HepG2 (cell line): ENCODE data around the gene CFAP90. TPM values are rescaled to one million over a fixed set of nuclear protein-coding genes. Genes with fewer than 3 reads are reported as not detected.

Experiments used
- ATAC-seq: fragments of 200-7000 bp; cut with Tn5 transposase; 3 replicates; pipeline ENCODE4 v1.9.1; 2020; ENCODE audit warnings: mild to moderate bottlenecking, moderate library complexity
- BruUV-seq: library from RNA; stranded (reverse); fragments of 400-500 nt; replicated peaks from 2 replicates; lab custom pipeline; 2021; lab: Mats Ljungman, UMichigan
- CTCF ChIA-PET: fragments of 300-600 bp; formaldehyde crosslinking; extraction: SDS; loops from one replicate; lab custom pipeline; 2021; ENCODE audit warnings: low total read pairs, inconsistent platforms, low intra/inter-chr PET ratio; lab: Yijun Ruan, JAX
- POLR2A ChIA-PET: fragments of 350-600 bp; sonication (Branson Sonifier 250); formaldehyde crosslinking; loops from one replicate; lab custom pipeline; 2020; ENCODE audit warnings: antibody characterized with exemption, inconsistent platforms; lab: Yijun Ruan, JAX
- DNase-seq: peaks from one replicate; pipeline ENCODE4 v3.0.0-alpha.2; 2015; ENCODE audit warnings: low spot score
- FAIRE-seq: peaks from 3 replicates; lab custom pipeline; 2011; peaks lifted over from hg19 to GRCh38; lab: Jason Lieb, UNC
- H2AFZ ChIP-seq: one replicate; pipeline ENCODE4 v1.6.1; 2011; ENCODE audit warnings: low read length, inconsistent platforms
- H3K27ac ChIP-seq: fragments of 300-600 bp; 3 replicates; pipeline ENCODE4 v1.8.0; 2011; ENCODE audit warnings: mixed run types, mild to moderate bottlenecking, mixed read lengths, low read length, inconsistent platforms; ENCODE audit not compliant: insufficient read depth; ENCODE audit errors: extremely low read length
- H3K27me3 ChIP-seq, 2 experiments: fragments of 200-600 bp in 1 of 2; 2 replicates in 1 of 2; 3 replicates in 1 of 2; pipeline versions ENCODE4 v1.6.0 to v1.8.0; 2011; ENCODE audit warnings: low read length in 2 of 2, mild to moderate bottlenecking in 2 of 2, moderate library complexity in 2 of 2, inconsistent platforms in 1 of 2; ENCODE audit not compliant: insufficient read depth in 2 of 2, control insufficient read depth in 1 of 2
- H3K36me3 ChIP-seq, 2 experiments: fragments of 200-600 bp in 1 of 2; replicated peaks in 1 of 2; 2 replicates in 1 of 2; 3 replicates in 1 of 2; pipeline versions ENCODE4 v1.5.1 to v1.8.0; 2011; ENCODE audit warnings: low read length in 2 of 2, inconsistent platforms in 1 of 2; ENCODE audit not compliant: insufficient read depth in 2 of 2, control insufficient read depth in 1 of 2
- H3K4me1 ChIP-seq: 2 replicates; pipeline ENCODE4 v1.5.1; 2012; ENCODE audit warnings: low read length, inconsistent platforms; ENCODE audit not compliant: insufficient read depth
- H3K4me2 ChIP-seq: 2 replicates; pipeline ENCODE4 v1.6.0; 2011; ENCODE audit warnings: low read depth, low read length, inconsistent platforms
- H3K4me3 ChIP-seq, 3 experiments: fragments of 200-600 bp in 1 of 3; sonication (generic), shearing (Covaris generic) in 1 of 3; replicated peaks in 1 of 3; 2 replicates each; pipeline ENCODE4 v1.5.1; 2011 to 2016; ENCODE audit warnings: low read length in 3 of 3, inconsistent platforms in 2 of 3, low read depth in 2 of 3, mild to moderate bottlenecking in 2 of 3, control low read depth in 1 of 3, mixed read lengths in 1 of 3; ENCODE audit not compliant: insufficient read depth in 1 of 3
- H3K79me2 ChIP-seq: one replicate; pipeline ENCODE4 v1.6.1; 2011; ENCODE audit warnings: low read length, inconsistent platforms; ENCODE audit not compliant: insufficient read depth
- H3K9ac ChIP-seq: 2 replicates; pipeline ENCODE4 v1.6.0; 2011; ENCODE audit warnings: mild to moderate bottlenecking, low read depth, low read length, inconsistent platforms; ENCODE audit not compliant: insufficient read depth
- H3K9me3 ChIP-seq: 2 replicates; pipeline ENCODE4 v1.5.1; 2012; ENCODE audit warnings: mild to moderate bottlenecking, low read length
- H4K20me1 ChIP-seq: 2 replicates; pipeline ENCODE4 v1.6.0; 2011; ENCODE audit warnings: inconsistent platforms, mild to moderate bottlenecking, low read length, moderate library complexity; ENCODE audit not compliant: insufficient read depth
- ARID5B ChIP-seq: IDR thresholded peaks from 2 replicates; pipeline ENCODE4 v1.4.0; 2020; ENCODE audit warnings: mild to moderate bottlenecking, missing genetic modification reagents
- EED ChIP-seq: sonication (generic); formaldehyde crosslinking; IDR thresholded peaks from 2 replicates; pipeline ENCODE4 v1.5.0; 2020; ENCODE audit warnings: mild to moderate bottlenecking, missing genetic modification reagents
- HNF4A ChIP-seq: sonication (generic); formaldehyde crosslinking; IDR thresholded peaks from 2 replicates; pipeline ENCODE4 v1.4.0; 2020; ENCODE audit warnings: missing genetic modification reagents
- KDM1A ChIP-seq: IDR thresholded peaks from 2 replicates; pipeline ENCODE4 v1.6.1; 2016; ENCODE audit warnings: missing compliant biosample characterization
- KLF12 ChIP-seq: sonication (generic); formaldehyde crosslinking; IDR thresholded peaks from 2 replicates; pipeline ENCODE4 v1.4.0; 2020; ENCODE audit warnings: missing genetic modification reagents, borderline replicate concordance
- KLF15 ChIP-seq: sonication (generic); formaldehyde crosslinking; IDR thresholded peaks from 2 replicates; pipeline ENCODE4 v1.8.1; 2023; ENCODE audit warnings: borderline replicate concordance, mild to moderate bottlenecking, inconsistent platforms, missing genetic modification reagents, mixed read lengths
- MED1 ChIP-seq: sonication (generic); formaldehyde crosslinking; IDR thresholded peaks from 2 replicates; pipeline ENCODE4 v1.4.0; 2020; ENCODE audit warnings: missing genetic modification reagents
- PHF8 ChIP-seq: sonication (generic); formaldehyde crosslinking; IDR thresholded peaks from 2 replicates; pipeline ENCODE4 v1.5.0; 2020; ENCODE audit warnings: missing genetic modification reagents
- RBM39 ChIP-seq: fragments of 200-400 bp; formaldehyde crosslinking; IDR thresholded peaks from one replicate; pipeline ENCODE4 v1.6.1; 2018; ENCODE audit warnings: antibody characterized with exemption, mild to moderate bottlenecking, low read depth, low read length; ENCODE audit not compliant: poor library complexity, severe bottlenecking
- ZNF354B ChIP-seq: sonication (generic); formaldehyde crosslinking; IDR thresholded peaks from 2 replicates; pipeline ENCODE4 v1.8.0; 2022; ENCODE audit warnings: mild to moderate bottlenecking, missing genetic modification reagents
- ZNF746 ChIP-seq: sonication (generic); formaldehyde crosslinking; IDR thresholded peaks from 2 replicates; pipeline ENCODE4 v1.8.0; 2022; ENCODE audit warnings: mild to moderate bottlenecking, missing genetic modification reagents
- WGBS: methylation state at CpG from one replicate; pipeline ENCODE4 v1.1.6; 2017; ENCODE audit warnings: low lambda C conversion rate; 5-methylcytosine and 5-hydroxymethylcytosine counted together
- in situ Hi-C: cut with HindIII; loops from 2 replicates; pipeline ENCODE4 v1.10.0; 2017; ENCODE audit warnings: low pct_unique_long_range_greater_than_20kb; ENCODE audit not compliant: extremely low pct_ligation_motif_present
- intact Hi-C: fragments of 100-400 bp; cut with micrococcal nuclease; formaldehyde crosslinking; loops from one replicate; pipeline ENCODE4 v1.10.0; 2022; ENCODE audit not compliant: unreplicated experiment
- polyA plus RNA-seq, 8 experiments: library from polyadenylated mRNA; depleted of rRNA in 3 of 8; stranded (reverse) in 7 of 8; unstranded in 1 of 8; fragments of >200 nt; fragmentation: Illumina TruSeq in 4 of 8; extraction: Trizol in 4 of 8; gene quantifications; 2 replicates each; pipeline versions ENCODE4 v1.2.1 to v1.2.3, GENCODE V29; 2011 to 2016; ENCODE audit warnings: low read depth in 4 of 8, missing spikeins in 1 of 8, mixed read lengths in 1 of 8; ENCODE audit not compliant: insufficient read depth in 1 of 8
- total RNA-seq, 5 experiments: library from RNA; depleted of rRNA; stranded (reverse); fragments of >200 nt; fragmentation: Illumina TruSeq; extraction: Trizol; gene quantifications; 2 replicates each; pipeline ENCODE4 v1.2.3, GENCODE V29; 2016; ENCODE audit warnings: low read depth in 1 of 5
- TF ChIP-seq, protein P1 (sequence below): sonication (generic); formaldehyde crosslinking; IDR thresholded peaks from 2 replicates; pipeline ENCODE4 v1.8.0; 2022; ENCODE audit warnings: missing genetic modification reagents, mild to moderate bottlenecking, moderate library complexity, borderline replicate concordance

The CFAP90 gene
- total and polyA plus RNA-seq, 2 of the 13 experiments (the other 11 are each of a cell fraction or from before 2014, with no cell fraction given): 0.11 TPM; not detected in 1

DNA sequence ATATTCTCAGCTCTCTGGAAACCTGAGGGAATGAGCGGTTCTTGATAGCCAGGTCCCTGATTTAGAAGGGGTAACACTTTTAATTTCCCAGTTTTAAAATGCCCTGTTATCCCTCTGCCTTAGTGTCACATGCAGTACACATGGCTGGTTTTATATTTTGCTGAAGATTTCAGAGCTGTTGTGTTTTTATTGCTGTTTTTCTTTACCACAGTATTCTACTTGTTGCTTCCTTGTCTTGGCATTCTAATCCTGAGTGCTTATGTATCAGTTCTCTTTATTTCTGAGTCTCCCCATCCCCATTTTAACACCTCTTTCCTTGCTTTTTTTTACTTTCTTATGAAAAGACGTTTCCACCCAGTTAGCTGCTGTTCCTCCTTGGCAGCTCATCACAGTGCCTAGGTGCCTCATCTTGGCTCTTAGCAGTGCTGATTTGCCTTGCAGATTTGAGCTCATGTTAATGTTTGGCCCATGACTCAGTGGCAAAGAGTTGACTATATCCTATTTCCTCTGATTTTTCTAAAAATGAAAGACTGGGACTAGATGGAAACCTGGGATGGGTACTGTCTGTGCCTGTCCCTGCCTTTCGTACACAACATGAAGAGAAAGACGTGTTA lies 21.7 kb upstream of the CFAP90 start (continued):
- TF ChIP-seq EED (CRISPR knock-in tag) (no peak), RBM39 (no peak), ZNF746 (CRISPR knock-in tag) (no peak)

DNA sequence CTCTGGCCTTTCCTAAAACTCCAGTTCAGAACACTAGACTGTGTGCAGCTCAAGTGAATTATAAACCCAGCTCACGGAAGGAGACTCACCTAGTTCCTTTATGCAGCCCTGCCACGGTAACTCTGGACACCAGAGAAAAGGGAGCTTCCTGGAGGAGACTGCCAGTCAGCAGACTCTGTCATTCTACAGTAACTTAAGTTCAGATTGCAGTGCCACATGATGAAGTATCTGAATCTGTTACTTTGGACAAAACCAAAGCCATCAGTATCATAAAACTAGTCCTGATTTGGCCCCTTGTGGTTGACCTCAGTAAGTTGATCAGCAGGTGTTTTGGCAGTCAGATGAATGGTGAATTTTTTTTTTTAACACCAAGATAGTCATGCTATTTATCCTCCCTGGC lies 20.7 kb upstream of the CFAP90 start:
- Histone ChIP-seq H3K4me1 (peaks cover 53% of the 10 kb centered on the region), H3K9ac (peak overlapping the region; percentile 92; the same call in 1 of the 2 replicates), H3K36me3 (peaks cover 3 to 49% of the 10 kb centered on the region in 2 experiments), H2AFZ (no peak overlapping the region), H3K27ac (no peak overlapping the region), H3K4me3 (no peak overlapping the region), H3K79me2 (peaks cover 84% of the 10 kb centered on the region), H4K20me1 (peaks cover 15% of the 10 kb centered on the region; the same call in 1 of the 2 replicates), H3K9me3 (no peaks in the 10 kb centered on the region), H3K27me3 (no peaks in the 10 kb centered on the region; a peak in 1 of 5 replicates), H3K4me2 (peak overlapping the region; percentile 82)
- no peak for TF ChIP-seq ZNF354B
- TF ChIP-seq HNF4A (CRISPR knock-in tag): no peak
- no peak for TF ChIP-seq ARID5B
- no peak for TF ChIP-seq KDM1A (CRISPR knock-in tag)
- TF ChIP-seq, protein P1, sequence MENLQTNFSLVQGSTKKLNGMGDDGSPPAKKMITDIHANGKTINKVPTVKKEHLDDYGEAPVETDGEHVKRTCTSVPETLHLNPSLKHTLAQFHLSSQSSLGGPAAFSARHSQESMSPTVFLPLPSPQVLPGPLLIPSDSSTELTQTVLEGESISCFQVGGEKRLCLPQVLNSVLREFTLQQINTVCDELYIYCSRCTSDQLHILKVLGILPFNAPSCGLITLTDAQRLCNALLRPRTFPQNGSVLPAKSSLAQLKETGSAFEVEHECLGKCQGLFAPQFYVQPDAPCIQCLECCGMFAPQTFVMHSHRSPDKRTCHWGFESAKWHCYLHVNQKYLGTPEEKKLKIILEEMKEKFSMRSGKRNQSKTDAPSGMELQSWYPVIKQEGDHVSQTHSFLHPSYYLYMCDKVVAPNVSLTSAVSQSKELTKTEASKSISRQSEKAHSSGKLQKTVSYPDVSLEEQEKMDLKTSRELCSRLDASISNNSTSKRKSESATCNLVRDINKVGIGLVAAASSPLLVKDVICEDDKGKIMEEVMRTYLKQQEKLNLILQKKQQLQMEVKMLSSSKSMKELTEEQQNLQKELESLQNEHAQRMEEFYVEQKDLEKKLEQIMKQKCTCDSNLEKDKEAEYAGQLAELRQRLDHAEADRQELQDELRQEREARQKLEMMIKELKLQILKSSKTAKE (CRISPR knock-in tag): no peak
- no peak for TF ChIP-seq MED1
- no peak for TF ChIP-seq KLF15 (CRISPR knock-in tag)
- TF ChIP-seq KLF12: no peak
- TF ChIP-seq PHF8 (CRISPR knock-in tag): no peak
- ChIA-PET CTCF (no interaction called here), POLR2A (interaction anchor here (1.9 kb wide), 1 partner anchor 21 kb away, joined by 4 read pairs; the partner anchor contains the start of gene CFAP90)
- in situ Hi-C loops (no loop called here), intact Hi-C loops (loop anchor here (5.0 kb wide), 1 partner anchor 1239 kb away; the partner anchor contains the start of genes NSUN2 and SRD5A1)
- WGBS: no CpG with 5 or more reads among the region's 2 CpGs
- no peak for FAIRE-seq
- BruUV-seq: no TSS peak
- no peak for DNase-seq
- ATAC-seq: no peak
